Right ventricle myocardium inferior (tissue), 1 donor: ENCODE measurements around the gene C1QB. TPM values are rescaled to one million over a fixed set of nuclear protein-coding genes. Genes with fewer than 3 reads are reported as not detected.
A peak's percentile ranks its signal among the peaks of the same experiment; 100 is the strongest.
"Not testable (repeated sequence)": the region's sequence is repeated elsewhere in the genome, so short reads cannot be mapped to it uniquely, and the experiment has no call there.

Source experiments
- ATAC-seq: fragments of 200-7000 bp; cut with Tn5 transposase; one replicate; pipeline ENCODE4 v1.9.1; 2020; ENCODE audit warnings: mild to moderate bottlenecking, moderate library complexity
- DNase-seq: peaks from one replicate; pipeline ENCODE4 v3.0.0; 2021; ENCODE audit errors: missing footprints
- intact Hi-C: fragments of 100-400 bp; cut with DNase I; formaldehyde crosslinking; loops from one replicate; pipeline ENCODE4 v1.11.0; 2022
- total RNA-seq: library from RNA; stranded (reverse); fragmentation: NEBNext Ultra II Directional; extraction: Animal tissue kit (Norgen Biotek cat#: 25700); gene quantifications from one replicate; pipeline ENCODE4 v1.2.1, GENCODE V29; 2021
- donor health status: DM: no; HTN: yes; CAD: no; lungs with severe emphysema.

C1QB gene
- total RNA-seq, 1 donor from 2014 or later, result 165 TPM

- intact Hi-C loops, result no loop called here
- ATAC-seq, result peak; percentile 61
- DNase-seq, result no peak
Observed at GRCh38 chr1:22651941-22652856, 837 bp upstream of the C1QB start.

- no peak for DNase-seq
- ATAC-seq, result no peak
- intact Hi-C loops, result no loop called here
Observed at GRCh38 chr1:22654692-22655091, 1.7 kb downstream of the C1QB start.

GRCh38 chr1:22658385-22659163 lies 5.5 kb downstream of the C1QB start:
- ATAC-seq, result no peak
- DNase-seq, result no peak
- intact Hi-C loops, result no loop called here

DNA sequence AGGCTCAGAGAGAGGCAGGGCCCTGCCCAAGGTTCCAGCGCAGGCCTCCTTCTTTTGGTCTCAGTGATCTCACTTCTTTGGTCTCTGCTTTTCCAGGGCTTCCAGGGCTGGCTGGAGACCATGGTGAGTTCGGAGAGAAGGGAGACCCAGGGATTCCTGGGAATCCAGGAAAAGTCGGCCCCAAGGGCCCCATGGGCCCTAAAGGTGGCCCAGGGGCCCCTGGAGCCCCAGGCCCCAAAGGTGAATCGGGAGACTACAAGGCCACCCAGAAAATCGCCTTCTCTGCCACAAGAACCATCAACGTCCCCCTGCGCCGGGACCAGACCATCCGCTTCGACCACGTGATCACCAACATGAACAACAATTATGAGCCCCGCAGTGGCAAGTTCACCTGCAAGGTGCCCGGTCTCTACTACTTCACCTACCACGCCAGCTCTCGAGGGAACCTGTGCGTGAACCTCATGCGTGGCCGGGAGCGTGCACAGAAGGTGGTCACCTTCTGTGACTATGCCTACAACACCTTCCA lies 7.7 kb downstream of the C1QB start:
- no peak for DNase-seq
- intact Hi-C loops, result no loop called here
- no peak for ATAC-seq

GRCh38 chr1:22661880-22662279 lies 8.8 kb downstream of the C1QB start:
- ATAC-seq, result no peak

GRCh38 chr1:22662318-22662717 lies 9.3 kb downstream of the C1QB start:
- DNase-seq, result no peak

More at GRCh38 chr1:22661880-22662279, 8.8 kb downstream of the C1QB start:
- no peak for DNase-seq
- intact Hi-C loops, result no loop called here

GRCh38 chr1:22662986-22663408 lies 10.0 kb downstream of the C1QB start:
- no peak for DNase-seq
- intact Hi-C loops, result no loop called here
- peak; percentile 21 for ATAC-seq

More at GRCh38 chr1:22662318-22662717, 9.3 kb downstream of the C1QB start:
- intact Hi-C loops, result no loop called here
- peak; percentile 51 for ATAC-seq

GRCh38 chr1:22665752-22666151 lies 12.7 kb downstream of the C1QB start:
- intact Hi-C loops, result no loop called here
- DNase-seq (no peak), ATAC-seq (no peak)

- intact Hi-C loops, result no loop called here
- no peak for DNase-seq
- no peak for ATAC-seq
Observed at GRCh38 chr1:22666412-22666811, 13.4 kb downstream of the C1QB start.

- intact Hi-C loops, DNase-seq, ATAC-seq: not testable (repeated sequence)
Observed at GRCh38 chr1:22668840-22669239, 15.8 kb downstream of the C1QB start.

GRCh38 chr1:22670352-22670975 lies 17.4 kb downstream of the C1QB start:
- no peak for DNase-seq
- ATAC-seq, result no peak
- intact Hi-C loops, result loop anchor here (5.0 kb wide), 1 partner anchor 262 kb away; no protein-coding TSS in a partner anchor

DNA sequence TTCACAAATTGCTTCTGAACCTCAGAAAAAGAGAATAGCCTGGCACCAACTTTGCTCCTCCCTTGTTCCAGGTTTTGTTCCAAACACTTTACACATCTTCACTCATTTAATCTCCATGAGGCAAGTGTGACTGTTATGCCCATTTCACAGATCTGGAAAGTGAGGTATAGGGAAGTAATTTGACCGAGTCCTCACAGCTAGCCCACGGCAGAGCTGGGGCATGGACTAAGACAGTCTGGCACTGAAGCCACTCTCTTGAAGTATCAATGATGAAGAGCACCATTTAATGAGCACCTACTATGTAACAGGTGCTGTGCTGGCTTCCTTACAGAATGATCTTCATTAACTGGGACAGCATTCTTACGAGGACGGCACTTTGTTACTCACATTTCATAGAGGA lies 19.0 kb downstream of the C1QB start:
- DNase-seq (no peak), ATAC-seq (no peak)
- intact Hi-C loops, result loop anchor here (5.0 kb wide), 1 partner anchor 260 kb away; no protein-coding TSS in a partner anchor

GRCh38 chr1:22673486-22674409 lies 20.7 kb downstream of the C1QB start:
- no peak for ATAC-seq
- no peak for DNase-seq

GRCh38 chr1:22674410-22674749 lies 21.3 kb downstream of the C1QB start:
- no peak for ATAC-seq
- intact Hi-C loops, result loop anchor here (5.0 kb wide), 1 partner anchor 258 kb away; no protein-coding TSS in a partner anchor
- no peak for DNase-seq

More at GRCh38 chr1:22673486-22674409, 20.7 kb downstream of the C1QB start:
- intact Hi-C loops, result loop anchor here (5.0 kb wide), 1 partner anchor 259 kb away; no protein-coding TSS in a partner anchor

GRCh38 chr1:22676151-22676550 lies 23.1 kb downstream of the C1QB start:
- DNase-seq, intact Hi-C loops, ATAC-seq: not testable (repeated sequence)

- ATAC-seq, result no peak
- intact Hi-C loops, result no loop called here
- no peak for DNase-seq
Observed at GRCh38 chr1:22676916-22677583, 24.0 kb downstream of the C1QB start.
